ENCODE results near the gene YAP1.
A peak's percentile ranks its signal among the peaks of the same experiment; 100 is the strongest.

YAP1 gene

GRCh38 chr11:102223859-102224258 is 113.6 kb downstream of the YAP1 start:
- Histone ChIP-seq H3K36me3 (peaks cover 5 to 25% (median 20%) of the 10 kb centered on the region in 3 donors), H3K4me1 (peaks cover 0 to 47% (median 15%) of the 10 kb centered on the region in 4 donors), H3K9me3 (no peaks in the 10 kb centered on the region), H3K27ac (no peak overlapping the region), H3K4me3 (no peak overlapping the region), H3K27me3 (no peaks in the 10 kb centered on the region)
- intact Hi-C loops (cut with DNase I; ENCODE audit: low total_unique reads) = loop anchor here (10.0 kb wide), 1 partner anchor 119 kb away; no protein-coding TSS in a partner anchor
- no peak for DNase-seq
- no peak for TF ChIP-seq CTCF (IDR thresholded peaks at IDR 0.05)

DNA sequence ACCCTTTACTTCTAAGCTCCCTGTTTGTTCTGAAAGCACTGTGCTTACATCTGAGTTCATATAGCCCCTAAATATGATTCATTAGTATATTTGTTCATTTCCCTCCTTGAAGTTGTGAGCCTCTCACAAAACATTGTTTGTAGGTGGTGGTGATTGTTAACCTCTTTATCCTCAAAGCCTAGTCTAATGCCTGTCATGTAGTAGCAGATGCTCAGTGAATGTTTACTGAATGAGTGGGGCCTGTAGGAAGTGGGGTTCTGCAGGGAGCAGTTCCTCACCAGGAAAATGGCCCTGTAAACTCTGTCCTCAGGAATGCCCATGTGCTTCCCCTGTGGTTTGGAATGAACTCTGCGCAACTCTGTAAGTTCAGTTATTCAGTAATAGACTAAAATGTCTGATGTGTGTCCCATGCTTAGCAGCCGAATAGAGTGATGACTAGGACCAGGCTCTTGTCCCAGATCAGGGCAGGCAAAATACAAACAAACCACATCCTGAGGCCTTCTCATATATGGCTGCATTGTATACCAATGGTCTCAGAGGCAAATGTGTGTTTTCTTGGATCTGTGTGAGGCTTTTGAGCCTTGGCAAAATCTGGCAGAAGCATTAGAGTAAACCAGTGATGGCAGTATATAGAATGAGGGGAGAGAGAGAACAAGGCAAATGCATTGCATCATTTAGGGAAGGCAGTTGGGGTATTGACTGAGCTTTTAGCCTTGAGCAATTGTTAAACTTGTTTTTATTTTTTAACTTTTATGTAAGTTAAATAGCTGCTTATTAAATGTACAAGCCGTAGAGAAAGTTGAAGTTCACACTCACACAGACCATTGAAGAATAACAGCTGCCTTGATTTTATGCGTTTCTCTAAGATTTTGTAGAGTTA is 115.7 kb downstream of the YAP1 start:
- Histone ChIP-seq H3K4me3 (no peak overlapping the region), H3K9me3 (no peaks in the 10 kb centered on the region), H3K4me1 (peaks cover 0 to 57% (median 21%) of the 10 kb centered on the region in 4 donors), H3K27ac (peak overlapping the region in 1 of 2 donors; percentile 14), H3K36me3 (peaks cover 5 to 35% (median 25%) of the 10 kb centered on the region in 3 donors), H3K27me3 (no peaks in the 10 kb centered on the region)
- DNase-seq = no peak
- intact Hi-C loops (cut with DNase I; ENCODE audit: low total_unique reads) = loop anchor here (10.0 kb wide), 1 partner anchor 121 kb away; no protein-coding TSS in a partner anchor
- TF ChIP-seq CTCF (IDR thresholded peaks at IDR 0.05) = no peak

DNA sequence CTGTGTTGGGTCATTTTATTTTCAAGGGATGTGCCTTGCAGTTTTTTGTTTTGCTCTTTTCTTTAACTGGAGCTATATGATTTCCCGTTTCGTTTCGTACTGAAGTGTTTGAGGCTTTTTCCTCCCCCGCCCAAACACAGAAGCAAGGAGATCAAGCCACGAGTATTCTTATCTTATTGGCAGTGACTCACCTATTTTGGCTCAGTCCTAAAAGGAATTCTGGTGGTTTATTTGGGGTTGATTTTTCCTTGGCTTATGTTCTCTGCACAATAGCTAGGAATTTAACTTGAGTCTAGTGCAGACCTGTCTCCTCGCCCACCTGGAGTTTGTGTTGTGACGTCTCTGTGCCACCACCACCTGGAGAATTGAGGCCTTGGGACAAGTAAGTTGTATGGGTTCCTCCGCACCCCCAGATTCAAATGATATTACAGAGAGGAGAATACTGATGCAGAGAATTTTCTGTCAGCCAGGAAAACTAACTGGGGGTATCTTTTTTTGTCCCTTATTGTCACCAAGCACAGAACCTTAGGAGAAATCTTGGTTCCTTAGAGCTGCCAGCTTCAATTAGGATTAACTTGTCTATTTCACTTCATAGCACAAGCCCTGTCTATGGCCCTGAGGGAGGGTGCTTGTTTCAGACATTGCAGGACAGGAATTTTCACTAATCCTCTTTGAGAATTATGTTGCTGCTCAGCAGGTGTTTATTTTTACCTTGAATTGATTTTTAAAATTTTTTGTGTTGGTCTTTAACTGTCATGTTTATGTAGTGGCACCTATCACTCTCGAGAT is 116.6 kb downstream of the YAP1 start:
- TF ChIP-seq CTCF (IDR thresholded peaks at IDR 0.05) = no peak
- Histone ChIP-seq H3K4me1 (peaks cover 0 to 47% (median 19%) of the 10 kb centered on the region in 4 donors), H3K27ac (peak overlapping the region in 1 of 2 donors; percentile 14), H3K36me3 (peaks cover 5 to 35% (median 25%) of the 10 kb centered on the region in 3 donors), H3K27me3 (no peaks in the 10 kb centered on the region), H3K4me3 (no peak overlapping the region), H3K9me3 (no peaks in the 10 kb centered on the region)
- intact Hi-C loops (cut with DNase I; ENCODE audit: low total_unique reads) = loop anchor here (10.0 kb wide), 1 partner anchor 122 kb away; no protein-coding TSS in a partner anchor
- no peak for DNase-seq

DNA sequence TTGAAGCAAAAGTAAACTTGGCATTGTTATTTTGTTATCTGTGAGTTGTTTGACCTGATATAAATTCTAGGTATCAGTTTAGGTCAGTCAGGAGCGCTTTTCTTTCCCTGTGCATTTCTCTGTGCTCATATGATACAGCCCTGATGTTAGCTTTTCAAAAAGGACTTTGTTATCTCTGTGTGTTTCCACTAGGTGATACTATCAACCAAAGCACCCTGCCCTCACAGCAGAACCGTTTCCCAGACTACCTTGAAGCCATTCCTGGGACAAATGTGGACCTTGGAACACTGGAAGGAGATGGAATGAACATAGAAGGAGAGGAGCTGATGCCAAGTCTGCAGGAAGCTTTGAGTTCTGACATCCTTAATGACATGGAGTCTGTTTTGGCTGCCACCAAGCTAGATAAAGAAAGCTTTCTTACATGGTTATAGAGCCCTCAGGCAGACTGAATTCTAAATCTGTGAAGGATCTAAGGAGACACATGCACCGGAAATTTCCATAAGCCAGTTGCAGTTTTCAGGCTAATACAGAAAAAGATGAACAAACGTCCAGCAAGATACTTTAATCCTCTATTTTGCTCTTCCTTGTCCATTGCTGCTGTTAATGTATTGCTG is 119.4 kb downstream of the YAP1 start:
- no peak for DNase-seq
- intact Hi-C loops (cut with DNase I; ENCODE audit: low total_unique reads) = loop anchor here (10.0 kb wide), 1 partner anchor 125 kb away; no protein-coding TSS in a partner anchor

More for the DNA sequence above, 119.4 kb downstream of the YAP1 start:
- H3K36me3 ChIP-seq = peaks cover 5 to 39% (median 32%) of the 10 kb centered on the region in 3 donors
- H3K4me1 ChIP-seq = peaks cover 0 to 38% (median 19%) of the 10 kb centered on the region in 4 donors
- no peaks in the 10 kb centered on the region for H3K9me3 ChIP-seq
- H3K27ac ChIP-seq = peak overlapping the region in 1 of 2 donors; percentile 18
- H3K27me3 ChIP-seq = no peaks in the 10 kb centered on the region
- no peak overlapping the region for H3K4me3 ChIP-seq
- TF ChIP-seq CTCF (IDR thresholded peaks at IDR 0.05) = no peak
